NCI-H1930 (cell line): ENCODE data around the gene USP35.
"Not testable (repeated sequence)": the region's sequence is repeated elsewhere in the genome, so short reads cannot be mapped to it uniquely, and the experiment has no call there.

Source experiments
- DNase-seq, 2 experiments: peaks; one replicate each; lab custom pipeline; 2025; lab: John Stamatoyannopoulos, UW

USP35 gene

GRCh38 chr11:78231962-78232501, 43.3 kb downstream of the USP35 start:
- no peak for DNase-seq

GRCh38 chr11:78233046-78233445, 44.3 kb downstream of the USP35 start:
- not testable (repeated sequence) for DNase-seq

- no peak for DNase-seq
Measured at GRCh38 chr11:78234006-78234405, 45.3 kb downstream of the USP35 start.

- DNase-seq = no peak
Measured at GRCh38 chr11:78237293-78238046, 48.8 kb downstream of the USP35 start.

- DNase-seq = no peak
Measured at GRCh38 chr11:78239781-78240180, 51.1 kb downstream of the USP35 start.

- no peak for DNase-seq
Measured at GRCh38 chr11:78241475-78241874, 52.8 kb downstream of the USP35 start.

- no peak for DNase-seq
Measured at GRCh38 chr11:78244080-78244479, 55.4 kb downstream of the USP35 start.

- no peak for DNase-seq
Measured at GRCh38 chr11:78244546-78245255, 56.0 kb downstream of the USP35 start.

GRCh38 chr11:78248191-78248590, 59.5 kb downstream of the USP35 start:
- DNase-seq = no peak

GRCh38 chr11:78248903-78249302, 60.2 kb downstream of the USP35 start:
- no peak for DNase-seq

GRCh38 chr11:78250099-78250498, 61.4 kb downstream of the USP35 start:
- no peak for DNase-seq

- no peak for DNase-seq
Measured at GRCh38 chr11:78251083-78251775, 62.5 kb downstream of the USP35 start.

- no peak for DNase-seq
Measured at GRCh38 chr11:78253797-78254196, 65.1 kb downstream of the USP35 start.

GRCh38 chr11:78254268-78254667, 65.5 kb downstream of the USP35 start:
- DNase-seq = no peak

GRCh38 chr11:78255919-78256318, 67.2 kb downstream of the USP35 start:
- DNase-seq = no peak

GRCh38 chr11:78256962-78257361, 68.2 kb downstream of the USP35 start:
- no peak for DNase-seq

GRCh38 chr11:78257654-78258053, 68.9 kb downstream of the USP35 start:
- no peak for DNase-seq

- no peak for DNase-seq
Measured at GRCh38 chr11:78259777-78260487, 71.2 kb downstream of the USP35 start.

GRCh38 chr11:78261367-78261766, 72.6 kb downstream of the USP35 start:
- DNase-seq = no peak

- DNase-seq = no peak
Measured at GRCh38 chr11:78261828-78262227, 73.1 kb downstream of the USP35 start.

GRCh38 chr11:78262238-78262637, 73.5 kb downstream of the USP35 start:
- no peak for DNase-seq

GRCh38 chr11:78262691-78263090, 74.0 kb downstream of the USP35 start:
- no peak for DNase-seq
